NOMO-1 (cell line): ENCODE data around the gene ANXA3.
"Not testable (repeated sequence)": the region's sequence is repeated elsewhere in the genome, so short reads cannot be mapped to it uniquely, and the experiment has no call there.

Experiments
- DNase-seq, 2 experiments: peaks; one replicate each; lab custom pipeline; 2025; ENCODE audit not compliant: unreplicated experiment in 2 of 2; lab: John Stamatoyannopoulos, UW

ANXA3 gene

GRCh38 chr4:78569306-78569821 is 17.8 kb downstream of the ANXA3 start:
- no peak for DNase-seq

GRCh38 chr4:78570117-78570516 is 18.5 kb downstream of the ANXA3 start:
- DNase-seq, result no peak

- no peak for DNase-seq
Observed at GRCh38 chr4:78571804-78572203, 20.2 kb downstream of the ANXA3 start.

GRCh38 chr4:78578674-78579425 is 27.3 kb downstream of the ANXA3 start:
- DNase-seq, result no peak

- DNase-seq, result peak; percentile 16 to 37
Observed at GRCh38 chr4:78581618-78582017, 30.0 kb downstream of the ANXA3 start.

- no peak for DNase-seq
Observed at GRCh38 chr4:78584863-78585547, 33.4 kb downstream of the ANXA3 start.

- DNase-seq, result no peak
Observed at GRCh38 chr4:78585633-78586032, 34.1 kb downstream of the ANXA3 start.

- no peak for DNase-seq
Observed at GRCh38 chr4:78588894-78589545, 37.5 kb downstream of the ANXA3 start.

GRCh38 chr4:78591404-78591803 is 39.8 kb downstream of the ANXA3 start:
- no peak for DNase-seq

- peak in 1 of 2 experiments; percentile 15 for DNase-seq
Observed at GRCh38 chr4:78592088-78592783, 40.7 kb downstream of the ANXA3 start.

- no peak for DNase-seq
Observed at GRCh38 chr4:78596111-78596742, 44.7 kb downstream of the ANXA3 start.

GRCh38 chr4:78598431-78598830 is 46.9 kb downstream of the ANXA3 start:
- not testable (repeated sequence) for DNase-seq

- no peak for DNase-seq
Observed at GRCh38 chr4:78599147-78599546, 47.6 kb downstream of the ANXA3 start.

GRCh38 chr4:78599931-78600375 is 48.4 kb downstream of the ANXA3 start:
- DNase-seq, result no peak

- DNase-seq, result no peak
Observed at GRCh38 chr4:78601013-78601412, 49.4 kb downstream of the ANXA3 start.

- DNase-seq, result no peak
Observed at GRCh38 chr4:78602334-78602733, 50.8 kb downstream of the ANXA3 start.

GRCh38 chr4:78603384-78603783 is 51.8 kb downstream of the ANXA3 start:
- no peak for DNase-seq

GRCh38 chr4:78604988-78605387 is 53.4 kb downstream of the ANXA3 start:
- no peak for DNase-seq

GRCh38 chr4:78606035-78606434 is 54.5 kb downstream of the ANXA3 start:
- no peak for DNase-seq

- DNase-seq, result no peak
Observed at GRCh38 chr4:78606530-78607095, 55.0 kb downstream of the ANXA3 start.
